NT2/D1 (cell line): Measurements from ENCODE around the gene ZNF135.

Source experiments
- SUZ12 ChIP-seq: IDR thresholded peaks from 2 replicates; pipeline ENCODE4 v1.6.1; 2011; ENCODE audit not compliant: insufficient read length, insufficient read depth; ENCODE audit errors: extremely low read depth
- YY1 ChIP-seq: IDR thresholded peaks from 2 replicates; pipeline ENCODE4 v1.6.1; 2011; ENCODE audit not compliant: insufficient read length, insufficient read depth
- ZNF274 ChIP-seq: IDR thresholded peaks from 2 replicates; pipeline ENCODE4 v1.6.1; 2011; ENCODE audit warnings: mild to moderate bottlenecking, low read depth, low read length

GRCh38 chr19:58046856-58047255 lies 12.2 kb upstream of the ZNF135 start:
- TF ChIP-seq ZNF274 (no peak), YY1 (no peak), SUZ12 (no peak)
